Fibroblast of mammary gland (primary cell): Measurements from ENCODE around the gene LRBA.

Experiments used
- DNase-seq: peaks from one replicate; pipeline ENCODE4 v3.0.0-alpha.2; 2010; ENCODE audit warnings: low read depth
- H3K4me3 ChIP-seq: 2 replicates; pipeline ENCODE4 v1.5.1; 2011; ENCODE audit warnings: low read depth, mild to moderate bottlenecking, low read length, moderate library complexity; ENCODE audit not compliant: control insufficient read depth
- CTCF ChIP-seq: conservative IDR thresholded peaks from 2 replicates; pipeline ENCODE4 v1.5.1; 2011; ENCODE audit warnings: low read depth, low read length, inconsistent platforms; ENCODE audit not compliant: control insufficient read depth, insufficient read depth

Gene LRBA

GRCh38 chr4:150322646-150323045, 692.4 kb downstream of the LRBA start:
- no peak overlapping the region for H3K4me3 ChIP-seq
- TF ChIP-seq CTCF: no peak
- DNase-seq: no peak

GRCh38 chr4:150321113-150321512, 694.0 kb downstream of the LRBA start:
- DNase-seq: no peak
- no peak for TF ChIP-seq CTCF
- no peak overlapping the region for H3K4me3 ChIP-seq

- DNase-seq: no peak
- TF ChIP-seq CTCF: no peak
- H3K4me3 ChIP-seq: no peak overlapping the region
Observed at GRCh38 chr4:150318971-150319370, 696.1 kb downstream of the LRBA start.

- H3K4me3 ChIP-seq: no peak overlapping the region
- no peak for TF ChIP-seq CTCF
Observed at GRCh38 chr4:150318527-150318926, 696.6 kb downstream of the LRBA start.

GRCh38 chr4:150316332-150317205, 698.5 kb downstream of the LRBA start:
- DNase-seq: no peak
- TF ChIP-seq CTCF: no peak
- H3K4me3 ChIP-seq: no peak overlapping the region

More at GRCh38 chr4:150318527-150318926, 696.6 kb downstream of the LRBA start:
- DNase-seq: no peak

GRCh38 chr4:150315691-150316090, 699.4 kb downstream of the LRBA start:
- no peak for DNase-seq
- no peak overlapping the region for H3K4me3 ChIP-seq
- TF ChIP-seq CTCF: no peak
